Epithelial cell of proximal tubule (primary cell): Measurements from ENCODE around the gene RHBDF1. TPM values are rescaled to one million over a fixed set of nuclear protein-coding genes. Genes with fewer than 3 reads are reported as not detected.
A peak's percentile ranks its signal among the peaks of the same experiment; 100 is the strongest.

Experiments used
- DNase-seq: peaks from one replicate; pipeline ENCODE4 v3.0.0-alpha.2; 2011; ENCODE audit warnings: low read depth
- H3K4me3 ChIP-seq: 2 replicates; pipeline ENCODE4 v1.5.1; 2011; ENCODE audit warnings: low read depth, mild to moderate bottlenecking, low read length
- CTCF ChIP-seq: conservative IDR thresholded peaks from 2 replicates; pipeline ENCODE4 v1.5.1; 2012; ENCODE audit warnings: low read depth, mild to moderate bottlenecking, low read length
- total RNA-seq: library from RNA; depleted of rRNA; stranded (reverse); fragments of >200 nt; gene quantifications from 2 replicates; pipeline ENCODE4 v1.2.3, GENCODE V29; 2015

Gene RHBDF1
- total RNA-seq, 1 donor from 2014 or later: 21.2 TPM

- TF ChIP-seq CTCF: peak; percentile 95
- no peak for DNase-seq
- no peak overlapping the region for H3K4me3 ChIP-seq
Measured at GRCh38 chr16:65745-66144, 6.7 kb downstream of the RHBDF1 start.

- no peak for TF ChIP-seq CTCF
- H3K4me3 ChIP-seq: no peak overlapping the region
- DNase-seq: no peak
Measured at GRCh38 chr16:64914-65255, 7.5 kb downstream of the RHBDF1 start.

GRCh38 chr16:63998-64913, 8.2 kb downstream of the RHBDF1 start:
- TF ChIP-seq CTCF: no peak
- no peak for DNase-seq
- H3K4me3 ChIP-seq: no peak overlapping the region

- TF ChIP-seq CTCF: no peak
- no peak overlapping the region for H3K4me3 ChIP-seq
- no peak for DNase-seq
Measured at GRCh38 chr16:63466-63865, 9.0 kb downstream of the RHBDF1 start.

GRCh38 chr16:62968-63391, 9.5 kb downstream of the RHBDF1 start:
- TF ChIP-seq CTCF: no peak
- no peak for DNase-seq
- no peak overlapping the region for H3K4me3 ChIP-seq

- H3K4me3 ChIP-seq: no peak overlapping the region
- DNase-seq: no peak
Measured at GRCh38 chr16:62283-62967, 10.0 kb downstream of the RHBDF1 start.

More at GRCh38 chr16:62283-62967, 10.0 kb downstream of the RHBDF1 start:
- no peak for TF ChIP-seq CTCF
